Dedifferentiated amniotic fluid mesenchymal stem cell (primary cell): Measurements from ENCODE around the gene DENND6B.

ENCODE experiments used
- DNase-seq: peaks from one replicate; pipeline ENCODE4 v3.0.0-alpha.2; 2016; ENCODE audit errors: extremely low spot score

The DENND6B gene

DNA sequence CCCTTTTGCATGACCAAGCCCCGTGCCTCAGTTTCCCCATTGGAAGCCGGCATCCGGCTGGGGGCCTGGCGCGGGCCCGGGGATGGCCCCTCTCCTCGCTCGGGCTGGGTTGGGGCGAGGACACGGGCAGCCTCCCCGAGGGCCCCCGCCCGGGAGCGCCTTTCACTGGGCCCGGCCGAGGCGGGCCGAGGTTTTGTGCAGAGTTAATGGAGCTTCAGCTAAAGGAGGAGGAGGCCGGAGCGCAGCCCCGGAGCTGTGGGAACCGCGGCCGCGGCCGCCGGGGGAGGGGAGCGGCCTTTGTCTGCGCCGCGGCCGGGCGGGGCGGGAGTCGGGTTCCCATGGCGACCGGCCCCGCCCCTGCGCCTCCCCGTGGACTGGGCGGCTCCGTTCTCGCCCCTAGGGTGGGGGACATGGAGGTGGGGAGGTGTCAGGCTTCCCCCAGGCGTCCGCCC, 55.3 kb downstream of the DENND6B start:
- DNase-seq: no peak

DNA sequence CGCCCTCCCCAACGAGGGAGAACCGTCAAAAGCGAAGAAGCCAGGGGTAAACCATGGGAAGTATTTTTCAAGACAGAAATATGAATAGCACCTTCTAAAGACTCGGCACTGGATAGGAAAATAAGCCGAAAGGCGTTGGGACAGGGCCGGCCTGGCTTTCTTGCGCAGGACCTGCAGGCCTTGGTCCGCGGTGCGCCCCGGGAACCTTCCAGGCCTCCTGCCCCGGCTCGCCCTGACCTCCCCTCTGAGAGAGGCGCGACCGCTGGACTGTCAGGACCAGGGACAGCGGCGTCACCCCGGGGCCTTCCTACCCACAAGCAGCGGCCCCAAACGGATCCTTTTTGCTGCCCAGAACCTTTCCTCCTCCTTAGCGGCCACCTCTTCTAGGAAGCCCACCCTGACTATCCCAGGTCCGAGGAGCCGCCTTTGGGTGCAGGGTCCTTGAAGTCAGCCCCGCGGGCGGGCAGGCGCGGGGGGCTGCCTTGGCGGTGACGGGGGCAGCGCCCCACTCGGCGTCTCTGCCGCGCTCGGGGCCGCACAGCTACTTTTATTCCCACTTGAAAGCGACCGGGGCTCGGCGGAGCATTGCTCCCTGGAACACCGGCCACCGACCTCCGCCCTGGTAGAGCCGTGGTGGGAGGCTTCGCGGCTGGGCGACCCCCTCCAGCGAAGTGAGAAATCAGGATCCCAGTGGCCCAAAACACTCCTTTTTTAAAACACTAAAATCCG, 56.0 kb downstream of the DENND6B start:
- DNase-seq: peak; percentile 36

DNA sequence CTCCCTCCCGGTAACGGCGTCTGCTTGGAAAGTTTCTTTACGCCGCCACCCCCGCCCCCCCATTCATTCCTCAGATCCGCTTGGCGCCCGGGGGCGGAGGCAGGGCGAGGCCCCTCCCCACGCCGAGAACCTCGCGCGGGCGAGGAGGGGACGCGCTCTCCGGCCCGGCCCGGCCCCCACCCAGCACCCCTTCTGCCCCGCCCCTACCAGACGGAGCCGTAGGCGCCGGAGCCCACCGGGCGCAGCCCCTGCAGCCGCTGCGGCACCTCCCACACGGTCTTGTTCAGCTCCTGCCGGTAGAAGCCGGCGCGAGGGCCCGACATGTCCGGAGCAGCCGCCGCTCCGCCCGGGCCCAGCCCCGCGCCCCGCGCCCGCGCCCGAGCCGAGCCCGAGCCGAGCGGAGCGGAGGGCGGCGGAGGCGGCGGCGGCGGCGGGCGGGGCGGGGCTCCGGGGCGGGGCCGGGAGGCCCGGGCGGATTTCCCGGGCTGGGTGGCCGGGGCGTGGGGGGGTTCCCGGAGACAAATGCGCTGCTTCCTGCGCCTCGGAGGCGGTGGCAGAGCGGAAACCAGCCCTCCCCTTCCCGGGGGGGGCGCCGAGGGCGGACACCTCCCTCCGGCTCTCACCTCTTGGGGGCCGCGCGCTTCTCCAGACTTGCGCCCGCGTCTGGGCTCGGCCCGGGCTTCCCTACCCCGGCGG, 56.7 kb downstream of the DENND6B start, which contains the start of gene MAPK11:
MAPK11 (minus strand) TSS at position 411 of the 696 bp plus-strand sequence; CDS start at position 323, 88 bp downstream.
- peak; percentile 35 for DNase-seq

DNA sequence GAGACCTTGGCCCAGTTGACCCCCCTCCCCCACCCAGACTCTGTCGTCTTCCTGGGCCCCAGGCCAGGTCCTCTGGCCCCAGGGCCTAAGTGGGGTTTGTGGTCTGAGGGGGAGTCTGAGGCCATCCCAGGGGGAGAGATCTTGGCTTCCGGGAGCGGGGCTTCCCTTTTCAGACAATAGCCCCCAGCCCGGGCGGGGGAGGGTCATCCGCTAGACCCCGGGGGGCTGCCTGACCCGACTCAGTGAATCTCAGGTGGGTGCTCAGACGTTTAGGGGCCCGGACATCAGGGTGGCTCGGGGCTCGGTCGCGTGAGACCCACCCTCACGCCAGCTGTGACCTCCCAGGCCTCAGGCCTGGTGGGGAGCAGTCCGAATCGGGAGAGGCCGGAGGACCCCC, 57.2 kb downstream of the DENND6B start:
- DNase-seq: no peak

DNA sequence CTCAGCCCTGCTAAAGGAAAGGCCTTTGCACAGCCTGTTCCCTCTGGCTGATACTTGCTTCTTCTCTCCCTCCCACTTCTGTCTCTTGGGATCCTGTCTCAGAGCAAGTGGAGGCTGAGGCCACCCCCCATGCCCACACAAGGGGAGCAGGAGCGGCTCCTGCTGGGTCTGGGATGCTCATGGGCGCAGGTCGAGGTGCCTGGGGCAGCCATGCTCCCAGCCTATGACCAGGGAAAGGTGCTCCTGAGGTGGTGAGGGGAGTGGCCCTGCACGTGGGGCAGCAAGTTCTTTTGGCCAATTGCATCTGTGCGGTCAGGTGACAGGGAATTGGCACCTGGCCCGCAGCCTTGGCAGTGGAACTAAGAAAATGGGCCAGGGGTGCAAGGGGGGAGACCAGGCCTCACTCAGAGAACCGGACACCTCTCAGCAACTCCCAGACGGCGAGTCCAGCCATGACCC, 58.1 kb downstream of the DENND6B start:
- DNase-seq: no peak

DNA sequence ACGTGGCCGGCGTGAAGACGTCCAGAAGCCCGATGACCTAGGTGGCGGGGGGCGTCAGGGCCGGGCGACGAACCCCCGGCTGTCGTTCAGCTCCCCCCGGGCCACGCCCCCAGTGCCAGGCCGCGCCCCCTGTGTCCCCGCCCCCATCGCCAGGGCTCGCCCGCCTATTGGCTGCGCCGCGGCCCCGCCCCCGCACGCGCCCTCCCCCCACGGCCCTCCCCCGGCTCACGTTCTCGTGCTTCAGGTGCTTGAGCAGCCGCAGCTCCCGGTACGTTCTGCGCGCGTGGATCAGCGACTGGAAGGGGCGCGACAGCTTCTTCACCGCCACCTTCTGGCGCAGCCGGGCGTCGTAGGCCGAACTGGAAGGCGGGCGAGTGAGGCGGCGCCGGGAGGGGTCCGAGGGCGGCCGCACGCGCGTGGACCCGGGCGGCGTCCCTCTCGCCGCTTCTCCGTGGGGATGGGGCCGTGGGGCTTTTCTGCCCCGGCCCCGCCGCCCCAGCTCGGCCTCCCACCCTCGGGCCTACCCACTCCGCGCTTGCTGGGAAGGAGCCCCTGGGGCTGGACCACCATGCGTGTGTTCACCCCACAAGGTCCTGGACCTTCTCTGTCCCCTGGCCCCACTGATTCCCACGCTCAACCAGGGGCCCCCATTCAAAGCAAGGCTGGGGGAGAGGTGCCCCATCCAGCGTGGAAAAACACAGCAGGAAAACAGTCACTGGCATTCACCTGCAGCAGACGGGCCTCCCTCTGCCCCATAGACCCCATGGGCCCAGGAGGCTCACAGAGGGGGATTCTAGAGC, 59.0 kb downstream of the DENND6B start:
- DNase-seq: no peak

DNA sequence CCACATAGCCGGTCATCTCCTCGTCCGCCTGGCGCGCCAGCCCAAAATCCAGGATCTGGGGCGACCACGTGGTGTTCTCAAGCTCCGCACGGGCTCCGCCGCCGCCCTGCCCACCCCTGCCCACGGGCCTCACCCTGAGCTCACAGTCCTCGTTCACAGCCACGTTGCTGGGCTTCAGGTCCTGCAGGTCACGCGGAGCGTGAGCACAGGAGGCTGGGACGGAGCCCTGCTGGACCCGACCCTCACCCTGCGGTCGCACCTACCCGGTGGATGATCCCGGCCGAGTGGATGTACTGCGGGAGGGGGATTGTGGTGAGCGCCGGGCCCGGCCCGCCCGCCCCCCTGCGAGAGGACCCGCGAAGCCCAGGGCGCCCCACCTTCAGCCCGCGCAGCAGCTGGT, 59.8 kb downstream of the DENND6B start:
- DNase-seq: no peak

DNA sequence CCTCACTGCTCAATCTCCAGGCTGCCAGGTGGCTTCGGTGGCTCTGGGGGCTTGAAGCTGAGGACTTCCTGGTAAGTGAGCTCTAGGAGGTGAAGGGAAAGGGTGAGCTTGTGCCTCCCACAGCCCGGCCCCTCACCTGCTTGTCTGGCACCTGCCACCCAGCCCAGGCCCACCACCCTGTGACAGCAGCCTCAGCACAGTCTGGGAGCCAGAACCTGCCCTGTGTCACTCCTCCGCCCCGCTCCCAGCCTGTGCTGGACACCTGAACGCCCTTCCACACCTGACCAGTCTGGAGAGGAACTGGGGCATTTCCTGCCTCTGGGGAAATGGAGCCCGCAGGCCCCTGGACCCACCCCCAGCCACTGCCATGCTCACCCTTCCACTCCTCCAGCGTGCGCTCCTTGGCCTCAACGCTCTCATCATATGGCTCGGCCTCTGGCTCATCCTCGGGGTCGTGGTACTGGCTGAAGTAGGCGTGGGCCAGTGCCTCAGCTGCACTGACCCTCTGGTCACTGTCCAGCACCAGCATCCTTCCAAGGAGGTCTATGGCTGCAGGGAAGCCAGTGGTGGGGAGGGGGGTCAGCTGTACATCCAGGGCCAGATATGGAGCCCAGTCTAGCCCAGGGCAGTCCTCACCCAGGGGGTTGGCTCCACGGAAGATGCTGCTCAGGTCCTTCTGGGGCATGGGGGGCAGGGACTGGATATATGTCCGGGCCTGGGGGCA, 61.7 kb downstream of the DENND6B start:
- DNase-seq: no peak

DNA sequence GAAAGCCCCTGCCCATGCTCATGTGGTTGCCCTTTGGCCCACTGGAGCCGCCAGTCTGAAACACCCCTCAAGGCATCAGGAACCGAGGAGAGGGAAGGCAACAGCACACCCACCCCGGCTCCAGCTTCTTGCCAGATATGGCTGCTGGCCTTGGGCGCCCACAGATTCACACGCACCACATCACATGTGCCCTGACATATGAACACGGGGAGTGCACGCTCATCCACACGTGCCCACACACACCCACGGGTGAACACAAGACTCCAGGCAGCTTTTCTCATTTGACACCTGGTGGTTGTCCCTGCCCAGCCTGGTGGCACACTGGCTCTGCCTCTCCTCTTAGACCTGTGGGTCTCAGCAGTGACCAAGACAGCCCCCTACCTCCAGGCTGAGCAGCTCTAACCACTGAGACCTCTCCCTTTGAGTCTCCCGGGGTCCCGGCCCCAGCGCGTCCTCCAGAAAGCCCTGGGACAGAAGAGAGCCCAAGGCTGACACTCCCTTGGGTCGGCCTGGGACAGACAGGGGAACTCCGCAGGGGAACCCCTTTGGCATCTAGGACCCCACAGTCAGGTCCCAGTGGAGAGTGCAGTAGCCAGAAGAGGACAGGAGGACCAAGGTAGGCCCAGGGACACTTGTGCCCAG, 62.6 kb downstream of the DENND6B start:
- no peak for DNase-seq

DNA sequence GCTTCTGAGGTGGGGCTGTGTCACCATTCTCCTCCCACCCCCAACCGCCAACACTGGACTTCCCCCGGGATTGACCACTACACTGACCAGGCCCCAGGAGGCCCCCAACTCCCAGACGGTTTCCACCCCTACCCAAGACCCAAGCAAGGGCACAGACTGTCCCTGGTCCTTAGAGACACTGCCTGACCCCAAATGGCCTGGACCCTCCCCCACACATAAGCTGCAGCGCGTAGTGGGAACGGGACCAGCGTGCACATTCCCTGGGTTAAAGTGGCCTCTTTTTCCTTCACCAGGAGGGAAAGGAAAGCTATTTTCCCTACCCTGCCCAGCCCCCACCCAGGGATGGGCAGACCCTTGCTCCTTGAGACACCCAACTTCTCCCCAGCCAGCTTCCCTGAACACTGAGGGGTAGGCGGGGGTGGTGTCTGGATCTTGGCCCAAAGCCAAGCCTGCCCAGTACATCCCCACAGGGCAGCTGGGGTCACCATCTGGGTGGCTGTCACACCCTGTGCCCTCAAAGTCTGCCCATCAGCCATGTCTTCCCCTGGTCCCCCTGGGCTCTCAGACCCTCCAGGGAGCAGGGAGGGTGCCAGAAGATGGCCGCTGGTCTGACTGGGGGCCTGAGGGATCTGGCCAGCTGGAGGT, 63.7 kb downstream of the DENND6B start:
- no peak for DNase-seq

DNA sequence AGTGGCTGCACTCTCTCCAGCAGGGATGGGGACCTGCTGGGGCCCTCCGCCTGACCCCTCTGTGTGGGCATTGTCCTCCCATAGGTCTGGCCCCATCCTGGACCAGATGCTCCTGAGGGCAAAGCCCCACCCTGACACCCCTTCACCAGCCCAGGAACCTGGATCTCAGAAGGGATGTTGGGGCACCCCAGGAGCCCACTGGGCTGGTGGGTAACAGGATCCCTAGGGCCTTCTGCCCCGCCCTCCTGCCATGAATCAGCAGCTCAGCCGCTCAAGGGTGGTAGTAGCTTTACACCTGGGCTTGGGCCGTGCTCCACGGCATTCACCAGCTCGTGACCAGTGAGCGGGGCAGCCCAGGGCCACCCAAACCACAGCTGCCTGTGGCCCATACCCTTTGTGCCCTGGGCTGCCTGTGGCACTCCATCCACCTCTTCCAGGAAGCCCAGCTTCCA, 64.3 kb downstream of the DENND6B start:
- no peak for DNase-seq

DNA sequence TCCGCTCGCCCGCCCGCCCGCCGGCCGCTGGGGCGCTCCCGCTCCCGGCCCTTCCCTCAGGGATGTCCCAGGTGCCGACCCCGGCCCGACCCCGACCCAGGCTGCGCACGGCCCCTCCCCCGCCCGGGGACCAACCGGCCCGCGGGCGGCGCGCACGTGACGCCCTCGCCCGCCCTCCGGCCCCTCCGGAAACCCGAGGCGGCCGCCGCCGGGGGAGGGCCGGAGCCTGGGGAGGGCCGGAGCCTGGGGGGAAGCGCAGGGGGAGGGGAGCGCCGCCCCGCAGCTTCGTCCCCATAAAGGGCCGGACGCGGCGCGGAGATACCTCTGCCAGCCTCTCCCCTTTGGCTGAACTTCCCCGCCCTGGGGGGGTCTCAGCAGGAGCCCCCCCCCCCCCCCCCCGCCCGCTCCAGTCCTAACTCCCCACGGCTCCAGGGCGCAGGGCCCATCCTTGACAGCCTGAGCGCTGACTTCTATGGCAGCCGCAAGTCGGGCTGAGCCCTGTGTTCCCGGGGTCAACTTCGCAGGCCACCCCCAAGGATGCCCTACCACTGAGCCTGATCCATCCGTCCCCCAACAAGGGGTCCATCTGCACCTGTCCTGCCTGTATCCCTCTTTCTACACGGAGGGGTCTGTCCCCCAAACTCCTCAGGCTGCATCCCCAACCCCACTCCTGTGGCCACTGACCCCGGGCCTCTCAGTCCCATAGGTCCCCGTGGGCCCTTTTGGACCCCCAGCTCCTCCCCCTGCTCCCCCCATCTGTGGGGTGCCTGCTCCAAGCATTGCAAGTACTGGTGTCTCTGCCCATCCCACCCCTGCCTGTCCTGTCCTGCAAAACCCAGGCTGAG, 65.0 kb downstream of the DENND6B start, which contains the start of gene MAPK12:
MAPK12 (minus strand) TSS at position 69 of the 845 bp plus-strand sequence. CDS start 174 bp downstream, outside the sequence.
- DNase-seq: no peak

DNA sequence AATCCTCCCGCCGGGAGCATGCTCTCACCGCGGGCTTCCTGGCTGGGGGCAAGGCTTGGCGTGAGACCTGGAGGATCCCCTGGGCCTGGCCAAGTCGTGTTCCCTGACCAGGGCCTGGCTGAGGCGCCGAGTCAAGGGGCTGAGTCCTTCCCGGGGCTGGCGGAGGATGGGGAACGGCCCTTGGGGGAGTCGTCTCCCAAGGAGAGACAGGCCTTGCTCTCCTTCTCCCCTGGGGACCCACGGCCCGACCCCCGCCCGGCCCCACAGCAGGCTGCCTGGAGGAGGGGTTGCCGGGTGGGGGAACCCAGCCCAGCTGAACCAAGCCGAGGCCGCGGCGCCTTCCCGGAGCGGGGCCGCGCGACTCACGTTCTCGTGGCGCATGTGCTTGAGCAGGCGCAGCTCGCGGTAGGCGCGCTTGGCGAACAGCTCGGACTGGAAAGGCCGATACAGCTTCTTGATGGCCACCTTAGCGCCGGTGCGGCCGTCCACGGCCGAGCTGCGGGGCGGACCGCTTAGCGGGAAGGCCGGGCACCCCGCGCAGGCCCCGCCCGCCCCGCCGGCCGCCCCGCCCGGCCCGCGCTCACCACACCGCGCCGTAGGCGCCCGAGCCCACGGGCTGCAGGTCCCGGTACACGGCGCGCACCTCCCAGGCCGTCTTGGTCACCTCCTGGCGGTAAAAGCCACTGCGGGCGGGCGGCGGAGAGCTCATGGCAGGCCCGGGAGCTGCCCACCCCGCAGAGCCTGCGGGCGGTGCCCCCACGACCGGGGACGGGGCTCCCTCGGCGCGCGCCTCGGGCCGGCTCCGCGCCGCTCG, 65.8 kb downstream of the DENND6B start:
- no peak for DNase-seq

DNA sequence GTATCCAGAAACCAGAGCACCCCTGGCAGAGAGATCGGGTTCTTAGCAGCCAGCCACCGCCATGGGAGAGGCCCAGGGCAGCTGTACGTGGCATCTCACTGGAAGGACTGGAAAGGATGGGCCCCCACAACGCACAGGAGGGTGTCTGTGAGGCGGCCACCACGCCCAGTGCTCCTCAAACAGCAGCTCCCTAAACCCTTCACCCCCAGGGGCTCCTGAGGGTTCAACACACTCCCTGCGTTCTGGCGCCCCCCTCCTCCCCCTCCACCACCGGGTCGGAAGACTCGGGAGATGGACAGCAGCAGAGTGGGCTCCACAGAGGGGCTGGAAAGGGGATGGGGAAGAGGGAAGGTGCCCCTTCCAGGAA, 66.4 kb downstream of the DENND6B start:
- DNase-seq: no peak

DNA sequence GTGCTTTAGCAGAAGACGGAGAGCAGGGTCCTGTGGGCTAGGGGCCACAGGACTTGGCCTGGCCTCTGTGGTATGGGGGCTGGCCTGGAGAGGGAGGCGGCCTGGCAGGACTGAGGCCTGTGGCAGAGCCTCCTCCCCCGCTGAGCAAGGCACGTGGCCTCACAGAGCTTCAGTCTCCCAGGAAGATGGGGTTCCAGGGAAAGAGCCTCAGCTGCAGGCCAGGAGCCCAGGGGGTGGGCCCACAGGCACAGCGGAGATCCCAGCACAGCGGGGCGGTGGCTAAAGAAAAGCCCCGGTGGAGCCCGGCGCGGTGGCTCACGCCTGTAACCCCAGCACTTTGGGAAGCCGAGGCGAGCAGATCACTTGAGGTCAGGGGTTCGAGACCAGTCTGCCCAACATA, 67.5 kb downstream of the DENND6B start:
- no peak for DNase-seq
